NT2/D1 (cell line): Measurements from ENCODE around the gene SLC25A41.
A peak's percentile ranks its signal among the peaks of the same experiment; 100 is the strongest.

Experiments used
- DNase-seq: peaks from one replicate; pipeline ENCODE4 v3.0.0-alpha.2; 2011; ENCODE audit warnings: low read depth, low spot score
- H3K27me3 ChIP-seq: 2 replicates; pipeline ENCODE4 v1.6.0; 2011; ENCODE audit warnings: mild to moderate bottlenecking; ENCODE audit not compliant: insufficient read length, insufficient read depth
- H3K36me3 ChIP-seq: 2 replicates; pipeline ENCODE4 v1.6.1; 2011; ENCODE audit warnings: mild to moderate bottlenecking, low read length, mixed read lengths; ENCODE audit not compliant: insufficient read depth, insufficient read length
- H3K4me1 ChIP-seq: 2 replicates; pipeline ENCODE4 v1.5.1; 2011; ENCODE audit not compliant: insufficient read depth, insufficient read length
- H3K4me3 ChIP-seq: 2 replicates; pipeline ENCODE4 v1.5.1; 2011; ENCODE audit warnings: low read depth; ENCODE audit not compliant: insufficient read length
- H3K9ac ChIP-seq: 2 replicates; pipeline ENCODE4 v1.6.0; 2011; ENCODE audit warnings: low read depth; ENCODE audit not compliant: insufficient read length
- H3K9me3 ChIP-seq: 2 replicates; pipeline ENCODE4 v1.5.1; 2011; ENCODE audit warnings: mild to moderate bottlenecking, low read length; ENCODE audit not compliant: insufficient read depth
- SUZ12 ChIP-seq: IDR thresholded peaks from 2 replicates; pipeline ENCODE4 v1.6.1; 2011; ENCODE audit not compliant: insufficient read length, insufficient read depth; ENCODE audit errors: extremely low read depth
- YY1 ChIP-seq: IDR thresholded peaks from 2 replicates; pipeline ENCODE4 v1.6.1; 2011; ENCODE audit not compliant: insufficient read length, insufficient read depth
- ZNF274 ChIP-seq: IDR thresholded peaks from 2 replicates; pipeline ENCODE4 v1.6.1; 2011; ENCODE audit warnings: mild to moderate bottlenecking, low read depth, low read length

Gene SLC25A41

GRCh38 chr19:6415591-6416190 is 17.9 kb downstream of the SLC25A41 start:
- H3K4me1 ChIP-seq, result peaks cover 29% of the 10 kb centered on the region
- peaks cover 87% of the 10 kb centered on the region for H3K36me3 ChIP-seq
- no peak for TF ChIP-seq YY1
- no peak for TF ChIP-seq SUZ12
- no peak for TF ChIP-seq ZNF274
- DNase-seq, result no peak
- no peaks in the 10 kb centered on the region for H3K27me3 ChIP-seq
- H3K4me3 ChIP-seq, result no peak overlapping the region
- no peaks in the 10 kb centered on the region for H3K9me3 ChIP-seq
- H3K9ac ChIP-seq, result no peak overlapping the region

GRCh38 chr19:6414793-6415590 is 18.6 kb downstream of the SLC25A41 start:
- Histone ChIP-seq H3K36me3 (peaks cover 80% of the 10 kb centered on the region), H3K9ac (no peak overlapping the region), H3K4me1 (peaks cover 24% of the 10 kb centered on the region), H3K4me3 (no peak overlapping the region), H3K27me3 (no peaks in the 10 kb centered on the region), H3K9me3 (no peaks in the 10 kb centered on the region)
- TF ChIP-seq ZNF274 (no peak), SUZ12 (no peak), YY1 (no peak)
- DNase-seq, result no peak

GRCh38 chr19:6413721-6414643 is 19.6 kb downstream of the SLC25A41 start:
- TF ChIP-seq YY1 (no peak), ZNF274 (no peak), SUZ12 (no peak)
- no peak for DNase-seq
- Histone ChIP-seq H3K36me3 (peaks cover 70% of the 10 kb centered on the region), H3K9me3 (no peaks in the 10 kb centered on the region), H3K4me1 (peaks cover 17% of the 10 kb centered on the region), H3K4me3 (no peak overlapping the region), H3K9ac (no peak overlapping the region), H3K27me3 (no peaks in the 10 kb centered on the region)

- Histone ChIP-seq H3K27me3 (no peaks in the 10 kb centered on the region), H3K9ac (no peak overlapping the region), H3K4me1 (peaks cover 17% of the 10 kb centered on the region), H3K4me3 (no peak overlapping the region), H3K36me3 (peaks cover 63% of the 10 kb centered on the region), H3K9me3 (no peaks in the 10 kb centered on the region)
- TF ChIP-seq ZNF274 (no peak), YY1 (no peak), SUZ12 (no peak)
- DNase-seq, result no peak
Measured at GRCh38 chr19:6413291-6413690, 20.3 kb downstream of the SLC25A41 start.

- peaks cover 15% of the 10 kb centered on the region for H3K4me1 ChIP-seq
- no peaks in the 10 kb centered on the region for H3K9me3 ChIP-seq
- H3K9ac ChIP-seq, result peak overlapping the region; percentile 26
- no peak overlapping the region for H3K4me3 ChIP-seq
- TF ChIP-seq ZNF274 (no peak), YY1 (no peak), SUZ12 (no peak)
- H3K36me3 ChIP-seq, result peaks cover 56% of the 10 kb centered on the region
- no peaks in the 10 kb centered on the region for H3K27me3 ChIP-seq
- no peak for DNase-seq
Measured at GRCh38 chr19:6412447-6413091, 21.0 kb downstream of the SLC25A41 start.

GRCh38 chr19:6412061-6412446 is 21.5 kb downstream of the SLC25A41 start:
- H3K4me3 ChIP-seq, result no peak overlapping the region
- H3K9me3 ChIP-seq, result no peaks in the 10 kb centered on the region
- peak overlapping the region; percentile 26 for H3K9ac ChIP-seq
- H3K27me3 ChIP-seq, result no peaks in the 10 kb centered on the region
- H3K36me3 ChIP-seq, result peaks cover 51% of the 10 kb centered on the region
- no peak for TF ChIP-seq ZNF274
- TF ChIP-seq YY1, result no peak
- no peak for TF ChIP-seq SUZ12
- DNase-seq, result no peak
- H3K4me1 ChIP-seq, result peaks cover 12% of the 10 kb centered on the region
